SK-N-SH treated with all-trans-retinoic acid at 6 μM for 48 hours (cell line): ENCODE data around the gene SCAPER.

ENCODE experiments used
- ATAC-seq: fragments of 200-7000 bp; cut with Tn5 transposase; 3 replicates; pipeline ENCODE4 v1.9.1; 2020; ENCODE audit warnings: mild to moderate bottlenecking, moderate library complexity
- BACH2 ChIP-seq: fragments of 250-450 bp; sonication (Bioruptor Pico); IDR thresholded peaks from 2 replicates; pipeline ENCODE4 v1.9.0; 2021; ENCODE audit warnings: mild to moderate bottlenecking, borderline replicate concordance
- CREB5 ChIP-seq: fragments of 250-450 bp; sonication (Bioruptor Pico); IDR thresholded peaks from 2 replicates; pipeline ENCODE4 v1.5.1; 2020; ENCODE audit warnings: low read depth, mild to moderate bottlenecking, moderate library complexity
- CSDC2 ChIP-seq: fragments of 250-450 bp; sonication (Bioruptor Pico); IDR thresholded peaks from 2 replicates; pipeline ENCODE4 v1.5.0; 2020; ENCODE audit warnings: mild to moderate bottlenecking, moderate library complexity
- ESRRG ChIP-seq: fragments of 250-450 bp; sonication (Bioruptor Pico); IDR thresholded peaks from 2 replicates; pipeline ENCODE4 v1.6.1; 2021; ENCODE audit warnings: mild to moderate bottlenecking
- ISL1 ChIP-seq: fragments of 250-450 bp; sonication (Bioruptor Pico); IDR thresholded peaks from 2 replicates; pipeline ENCODE4 v2.1.2; 2022; ENCODE audit warnings: mild to moderate bottlenecking, moderate library complexity
- OSR1 ChIP-seq: fragments of 250-450 bp; sonication (Bioruptor Pico); IDR thresholded peaks from 2 replicates; pipeline ENCODE4 v1.8.0; 2022; ENCODE audit warnings: moderate library complexity, mild to moderate bottlenecking, inconsistent platforms
- RARB ChIP-seq: fragments of 250-450 bp; sonication (Bioruptor Pico); IDR thresholded peaks from 2 replicates; pipeline ENCODE4 v1.8.0; 2021; ENCODE audit warnings: mild to moderate bottlenecking, moderate library complexity
- SNAI2 ChIP-seq: fragments of 250-450 bp; sonication (Bioruptor Pico); IDR thresholded peaks from 2 replicates; pipeline ENCODE4 v1.5.0; 2020; ENCODE audit warnings: mild to moderate bottlenecking, moderate library complexity
- TOX ChIP-seq: fragments of 250-450 bp; sonication (Bioruptor Pico); IDR thresholded peaks from 2 replicates; pipeline ENCODE4 v1.8.0; 2021; ENCODE audit warnings: mild to moderate bottlenecking, moderate library complexity, borderline replicate concordance
- ZFP3 ChIP-seq: fragments of 250-450 bp; sonication (Bioruptor Pico); IDR thresholded peaks from 2 replicates; pipeline ENCODE4 v1.5.0; 2020; ENCODE audit warnings: mild to moderate bottlenecking, moderate library complexity
- ZFP30 ChIP-seq: fragments of 450-650 bp; formaldehyde crosslinking; IDR thresholded peaks from 2 replicates; pipeline ENCODE4 v1.5.0; 2022; ENCODE audit warnings: mild to moderate bottlenecking, moderate library complexity
- ZNF565 ChIP-seq: fragments of 450-650 bp; formaldehyde crosslinking; conservative IDR thresholded peaks from 2 replicates; pipeline ENCODE4 v1.5.0; 2020; ENCODE audit warnings: low read depth, mild to moderate bottlenecking, moderate library complexity
- ZNF70 ChIP-seq: fragments of 450-650 bp; formaldehyde crosslinking; IDR thresholded peaks from 2 replicates; pipeline ENCODE4 v1.5.0; 2020; ENCODE audit warnings: mild to moderate bottlenecking, moderate library complexity
- TF ChIP-seq, protein P1 (sequence below): fragments of 250-450 bp; sonication (Bioruptor Pico); IDR thresholded peaks from 2 replicates; pipeline ENCODE4 v1.5.0; 2020; ENCODE audit warnings: mild to moderate bottlenecking, moderate library complexity
- TF ChIP-seq, protein P2 (sequence below): fragments of 250-450 bp; sonication (Bioruptor Pico); IDR thresholded peaks from 2 replicates; pipeline ENCODE4 v1.8.0; 2020; ENCODE audit warnings: mild to moderate bottlenecking, moderate library complexity, borderline replicate concordance
- TF ChIP-seq, protein P3 (sequence below): fragments of 250-450 bp; sonication (Bioruptor Pico); IDR thresholded peaks from 2 replicates; pipeline ENCODE4 v1.8.0; 2021; ENCODE audit warnings: low read depth, mild to moderate bottlenecking, moderate library complexity, borderline replicate concordance
- TF ChIP-seq, protein P4 (sequence below): fragments of 250-450 bp; sonication (Bioruptor Pico); IDR thresholded peaks from 2 replicates; pipeline ENCODE4 v1.5.1; 2021; ENCODE audit warnings: mild to moderate bottlenecking, moderate library complexity

Gene SCAPER

GRCh38 chr15:76871930-76872329, 33.2 kb downstream of the SCAPER start:
- no peak for ATAC-seq
- 0 out of 2 replicates have a peak, but pooled peaks have one; percentile 8 for TF ChIP-seq ZFP30
- no peak for TF ChIP-seq RARB (CRISPR knock-in tag)

DNA sequence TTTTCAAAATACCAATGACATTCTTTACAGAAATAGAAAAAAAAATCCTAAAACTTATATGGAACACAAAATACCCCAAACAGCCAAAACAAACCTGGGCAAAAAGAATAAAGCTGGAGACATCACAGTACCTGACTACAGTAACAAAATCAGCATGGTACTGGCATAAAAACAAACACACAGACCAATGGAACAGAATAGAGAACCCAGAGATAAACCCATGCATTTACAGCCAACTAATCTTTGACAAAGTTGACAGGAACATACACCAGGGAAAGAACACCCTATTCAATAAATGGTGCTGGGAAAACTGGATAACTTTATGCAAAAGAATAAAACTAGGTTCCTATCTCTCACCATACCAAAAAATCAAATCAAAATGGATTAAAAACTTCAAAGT, 36.4 kb downstream of the SCAPER start:
- TF ChIP-seq TOX (CRISPR knock-in tag) (no peak), CREB5 (CRISPR knock-in tag) (no peak), ZNF70 (no peak), OSR1 (CRISPR knock-in tag) (no peak), CSDC2 (CRISPR knock-in tag) (no peak), ZFP3 (CRISPR knock-in tag) (no peak), ISL1 (no peak), ZFP30 (no peak), RARB (CRISPR knock-in tag) (no peak), ZNF565 (CRISPR knock-in tag) (no peak), BACH2 (CRISPR knock-in tag) (no peak), ESRRG (no peak)
- TF ChIP-seq, protein P1, sequence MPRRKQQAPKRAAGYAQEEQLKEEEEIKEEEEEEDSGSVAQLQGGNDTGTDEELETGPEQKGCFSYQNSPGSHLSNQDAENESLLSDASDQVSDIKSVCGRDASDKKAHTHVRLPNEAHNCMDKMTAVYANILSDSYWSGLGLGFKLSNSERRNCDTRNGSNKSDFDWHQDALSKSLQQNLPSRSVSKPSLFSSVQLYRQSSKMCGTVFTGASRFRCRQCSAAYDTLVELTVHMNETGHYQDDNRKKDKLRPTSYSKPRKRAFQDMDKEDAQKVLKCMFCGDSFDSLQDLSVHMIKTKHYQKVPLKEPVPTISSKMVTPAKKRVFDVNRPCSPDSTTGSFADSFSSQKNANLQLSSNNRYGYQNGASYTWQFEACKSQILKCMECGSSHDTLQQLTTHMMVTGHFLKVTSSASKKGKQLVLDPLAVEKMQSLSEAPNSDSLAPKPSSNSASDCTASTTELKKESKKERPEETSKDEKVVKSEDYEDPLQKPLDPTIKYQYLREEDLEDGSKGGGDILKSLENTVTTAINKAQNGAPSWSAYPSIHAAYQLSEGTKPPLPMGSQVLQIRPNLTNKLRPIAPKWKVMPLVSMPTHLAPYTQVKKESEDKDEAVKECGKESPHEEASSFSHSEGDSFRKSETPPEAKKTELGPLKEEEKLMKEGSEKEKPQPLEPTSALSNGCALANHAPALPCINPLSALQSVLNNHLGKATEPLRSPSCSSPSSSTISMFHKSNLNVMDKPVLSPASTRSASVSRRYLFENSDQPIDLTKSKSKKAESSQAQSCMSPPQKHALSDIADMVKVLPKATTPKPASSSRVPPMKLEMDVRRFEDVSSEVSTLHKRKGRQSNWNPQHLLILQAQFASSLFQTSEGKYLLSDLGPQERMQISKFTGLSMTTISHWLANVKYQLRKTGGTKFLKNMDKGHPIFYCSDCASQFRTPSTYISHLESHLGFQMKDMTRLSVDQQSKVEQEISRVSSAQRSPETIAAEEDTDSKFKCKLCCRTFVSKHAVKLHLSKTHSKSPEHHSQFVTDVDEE = no peak
- TF ChIP-seq, protein P2, sequence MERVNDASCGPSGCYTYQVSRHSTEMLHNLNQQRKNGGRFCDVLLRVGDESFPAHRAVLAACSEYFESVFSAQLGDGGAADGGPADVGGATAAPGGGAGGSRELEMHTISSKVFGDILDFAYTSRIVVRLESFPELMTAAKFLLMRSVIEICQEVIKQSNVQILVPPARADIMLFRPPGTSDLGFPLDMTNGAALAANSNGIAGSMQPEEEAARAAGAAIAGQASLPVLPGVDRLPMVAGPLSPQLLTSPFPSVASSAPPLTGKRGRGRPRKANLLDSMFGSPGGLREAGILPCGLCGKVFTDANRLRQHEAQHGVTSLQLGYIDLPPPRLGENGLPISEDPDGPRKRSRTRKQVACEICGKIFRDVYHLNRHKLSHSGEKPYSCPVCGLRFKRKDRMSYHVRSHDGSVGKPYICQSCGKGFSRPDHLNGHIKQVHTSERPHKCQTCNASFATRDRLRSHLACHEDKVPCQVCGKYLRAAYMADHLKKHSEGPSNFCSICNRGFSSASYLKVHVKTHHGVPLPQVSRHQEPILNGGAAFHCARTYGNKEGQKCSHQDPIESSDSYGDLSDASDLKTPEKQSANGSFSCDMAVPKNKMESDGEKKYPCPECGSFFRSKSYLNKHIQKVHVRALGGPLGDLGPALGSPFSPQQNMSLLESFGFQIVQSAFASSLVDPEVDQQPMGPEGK (CRISPR knock-in tag) = no peak
- TF ChIP-seq, protein P3, sequence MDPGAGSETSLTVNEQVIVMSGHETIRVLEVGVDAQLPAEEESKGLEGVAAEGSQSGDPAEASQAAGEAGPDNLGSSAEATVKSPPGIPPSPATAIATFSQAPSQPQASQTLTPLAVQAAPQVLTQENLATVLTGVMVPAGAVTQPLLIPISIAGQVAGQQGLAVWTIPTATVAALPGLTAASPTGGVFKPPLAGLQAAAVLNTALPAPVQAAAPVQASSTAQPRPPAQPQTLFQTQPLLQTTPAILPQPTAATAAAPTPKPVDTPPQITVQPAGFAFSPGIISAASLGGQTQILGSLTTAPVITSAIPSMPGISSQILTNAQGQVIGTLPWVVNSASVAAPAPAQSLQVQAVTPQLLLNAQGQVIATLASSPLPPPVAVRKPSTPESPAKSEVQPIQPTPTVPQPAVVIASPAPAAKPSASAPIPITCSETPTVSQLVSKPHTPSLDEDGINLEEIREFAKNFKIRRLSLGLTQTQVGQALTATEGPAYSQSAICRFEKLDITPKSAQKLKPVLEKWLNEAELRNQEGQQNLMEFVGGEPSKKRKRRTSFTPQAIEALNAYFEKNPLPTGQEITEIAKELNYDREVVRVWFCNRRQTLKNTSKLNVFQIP (CRISPR knock-in tag) = no peak
- no peak for ATAC-seq

- peak; percentile 80 for ATAC-seq
- TF ChIP-seq, protein P4, sequence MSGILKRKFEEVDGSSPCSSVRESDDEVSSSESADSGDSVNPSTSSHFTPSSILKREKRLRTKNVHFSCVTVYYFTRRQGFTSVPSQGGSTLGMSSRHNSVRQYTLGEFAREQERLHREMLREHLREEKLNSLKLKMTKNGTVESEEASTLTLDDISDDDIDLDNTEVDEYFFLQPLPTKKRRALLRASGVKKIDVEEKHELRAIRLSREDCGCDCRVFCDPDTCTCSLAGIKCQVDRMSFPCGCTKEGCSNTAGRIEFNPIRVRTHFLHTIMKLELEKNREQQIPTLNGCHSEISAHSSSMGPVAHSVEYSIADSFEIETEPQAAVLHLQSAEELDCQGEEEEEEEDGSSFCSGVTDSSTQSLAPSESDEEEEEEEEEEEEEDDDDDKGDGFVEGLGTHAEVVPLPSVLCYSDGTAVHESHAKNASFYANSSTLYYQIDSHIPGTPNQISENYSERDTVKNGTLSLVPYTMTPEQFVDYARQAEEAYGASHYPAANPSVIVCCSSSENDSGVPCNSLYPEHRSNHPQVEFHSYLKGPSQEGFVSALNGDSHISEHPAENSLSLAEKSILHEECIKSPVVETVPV = no peak
- TF ChIP-seq ZFP3 (CRISPR knock-in tag) (no peak), SNAI2 (CRISPR knock-in tag) (no peak), ZNF565 (CRISPR knock-in tag) (no peak)
Measured at GRCh38 chr15:76866716-76867321, 38.3 kb downstream of the SCAPER start.

DNA sequence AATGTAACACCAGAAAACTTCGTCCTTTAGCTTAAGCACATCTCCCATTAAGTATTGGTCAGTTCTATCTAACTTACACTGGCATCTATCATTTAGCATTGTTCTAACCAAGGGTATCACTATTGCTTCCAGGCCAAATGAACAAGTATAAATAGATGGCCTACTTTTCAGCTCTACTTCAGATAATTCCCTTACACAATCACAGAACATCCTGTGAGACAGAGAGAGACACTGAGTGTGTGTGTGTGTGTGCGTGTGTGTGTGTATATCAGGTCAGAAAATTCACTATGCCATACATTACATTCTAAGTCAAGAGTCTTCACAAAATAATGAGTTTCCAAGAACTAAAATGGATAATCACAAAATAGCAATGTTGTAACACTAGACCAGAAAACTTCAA, 39.1 kb downstream of the SCAPER start:
- ATAC-seq = no peak

More for the DNA sequence above, 39.1 kb downstream of the SCAPER start:
- TF ChIP-seq ISL1 (no peak), CREB5 (CRISPR knock-in tag) (no peak), SNAI2 (CRISPR knock-in tag) (no peak)
